Suppressor macrophage treated with lipopolysaccharide for 4 hours (primary cell): ENCODE data around the gene ACOX1.

Experiments
- DNase-seq: peaks from one replicate; pipeline ENCODE4 v3.0.0-alpha.2; 2020

The ACOX1 gene

DNA sequence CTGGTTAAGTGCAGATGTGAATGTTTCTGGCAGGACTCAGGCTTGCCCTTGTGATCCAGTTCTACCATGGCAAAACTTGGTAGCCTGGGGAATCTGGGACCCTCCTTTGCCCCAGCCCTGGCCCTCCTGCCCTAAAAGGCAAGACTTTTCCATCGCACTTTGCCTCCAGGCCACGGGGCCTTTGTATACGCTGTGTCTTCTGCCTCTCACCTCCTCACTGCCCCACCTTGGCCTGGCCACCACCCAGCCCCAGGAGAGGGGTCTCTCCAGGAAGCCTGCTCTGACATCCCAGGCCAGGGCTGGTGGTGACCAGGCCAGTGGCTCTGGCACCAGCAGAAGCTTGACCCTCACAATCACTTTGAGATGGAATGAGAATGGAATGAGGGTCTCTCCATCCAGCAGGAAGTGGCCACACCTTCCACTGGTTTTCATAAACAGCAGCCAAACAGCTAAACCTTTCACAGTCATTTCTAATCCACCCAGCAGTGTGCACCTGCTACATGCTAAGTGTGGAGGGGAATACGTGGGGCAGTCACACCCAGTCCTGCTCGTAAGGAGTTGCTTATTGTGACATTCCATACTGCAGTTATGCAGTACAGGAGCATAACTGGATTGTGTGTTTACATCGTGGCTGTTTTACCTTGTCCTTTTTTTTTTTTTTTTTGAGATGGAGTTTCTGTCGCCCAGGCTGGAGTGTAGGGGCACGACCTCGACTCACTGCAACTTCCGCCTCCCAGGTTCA lies 72.7 kb downstream of the ACOX1 start:
- no peak for DNase-seq

DNA sequence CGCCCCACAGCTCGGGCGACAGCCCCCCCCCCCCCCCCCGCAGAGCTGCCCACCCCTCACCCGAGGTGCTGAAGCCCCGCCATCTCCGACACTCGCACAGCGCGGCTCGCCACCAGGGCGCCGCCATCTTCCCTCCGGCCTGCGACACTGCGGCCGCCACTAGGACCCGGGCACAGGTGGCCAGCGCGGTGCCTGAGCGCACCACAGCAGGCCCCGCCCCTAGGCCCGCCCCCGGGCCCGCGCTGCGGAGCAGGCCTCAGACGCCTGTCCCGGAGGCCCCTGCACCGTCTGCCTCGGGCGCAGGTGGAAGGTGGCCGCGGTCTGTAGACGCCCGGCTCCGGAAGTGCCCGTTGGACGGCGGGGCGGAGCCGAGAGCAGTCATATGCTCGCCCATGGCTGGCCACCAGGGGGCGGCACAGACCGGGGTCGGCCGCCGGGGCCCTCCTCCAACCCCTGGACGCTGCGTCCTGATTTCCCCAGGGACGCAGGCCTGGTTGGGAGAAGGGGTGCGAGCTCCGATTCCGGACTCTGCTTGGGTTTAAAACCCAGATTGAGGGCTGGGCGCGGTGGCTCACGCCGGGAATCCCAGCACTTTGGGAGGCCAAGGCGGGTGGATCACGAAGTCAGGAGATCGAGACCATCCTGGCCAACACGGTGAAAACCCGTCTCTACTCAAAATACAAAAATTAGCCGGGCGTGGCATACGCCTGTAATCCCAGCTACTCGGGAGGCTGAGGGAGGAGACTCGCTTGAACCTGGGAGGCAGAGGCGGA lies 74.0 kb downstream of the ACOX1 start, which contains the start of gene MRPL38:
Gene MRPL38 (minus strand): TSS at position 136 of the 773 bp plus-strand sequence. CDS start 9 bp downstream, at position 127.
- DNase-seq: peak; percentile 92

GRCh38 chr17:75902406-75902805 lies 76.6 kb downstream of the ACOX1 start:
- DNase-seq: no peak

DNA sequence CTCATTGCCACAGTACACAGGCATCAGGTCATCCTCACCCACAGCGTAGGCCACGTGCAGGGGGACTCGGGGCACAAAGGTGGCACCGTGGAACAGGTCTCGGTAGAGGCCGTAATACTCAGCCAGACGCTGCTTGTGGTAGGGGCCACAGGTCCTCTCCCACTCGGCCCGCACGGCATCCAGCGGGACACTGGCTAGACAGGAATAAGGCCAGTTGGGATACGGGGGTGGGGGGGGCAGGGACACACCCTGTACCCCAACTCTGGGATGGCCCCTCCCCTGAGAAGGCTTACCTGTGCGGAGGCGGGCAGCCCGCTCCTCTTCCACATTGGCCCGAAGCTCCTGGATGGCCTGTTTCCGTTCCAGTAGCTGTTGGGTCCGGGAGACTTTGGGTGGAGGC lies 77.2 kb downstream of the ACOX1 start:
- no peak for DNase-seq

DNA sequence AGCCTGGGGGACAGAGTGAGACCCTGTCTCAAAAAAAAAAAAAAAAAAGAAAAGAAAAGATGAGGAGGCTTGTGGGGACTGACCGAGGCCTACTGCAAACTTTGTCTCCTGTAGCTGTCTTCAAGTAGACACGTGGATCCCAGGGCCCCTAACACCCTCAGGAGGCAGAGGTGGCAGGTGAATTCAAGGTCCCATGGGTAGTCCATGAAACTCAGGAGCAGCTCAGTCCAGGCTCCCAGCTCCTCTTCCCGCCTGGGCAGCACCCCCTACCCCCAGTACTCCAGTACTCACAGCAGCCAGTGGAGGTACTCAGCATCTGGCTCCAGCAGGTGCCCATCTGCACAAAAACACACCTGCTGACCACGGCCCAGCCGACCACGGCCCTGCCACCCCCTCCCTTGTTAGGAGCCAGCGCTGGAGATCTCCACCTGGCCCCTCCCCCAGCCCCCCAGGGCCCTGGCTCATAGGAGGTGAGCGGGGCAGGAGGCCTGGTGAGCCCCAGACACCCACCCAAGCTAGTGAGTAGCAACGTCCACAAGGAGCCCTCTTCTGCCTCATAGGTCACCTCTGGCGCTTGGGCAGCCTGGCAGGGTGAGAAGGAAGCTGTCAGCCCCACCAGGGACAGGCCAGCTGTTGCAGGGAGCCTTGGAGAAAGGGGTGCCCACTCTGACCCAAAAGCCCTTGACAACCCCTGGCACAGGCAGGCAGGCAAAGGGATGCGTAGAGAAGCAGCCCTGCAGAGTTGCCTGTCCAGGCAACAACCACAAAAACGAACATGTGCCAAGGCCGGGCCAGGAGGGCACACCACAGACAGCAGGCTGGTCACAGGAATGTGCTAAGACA lies 78.1 kb downstream of the ACOX1 start:
- DNase-seq: no peak

- DNase-seq: no peak
Observed at GRCh38 chr17:75899767-75900468, 79.0 kb downstream of the ACOX1 start.

- no peak for DNase-seq
Observed at GRCh38 chr17:75899353-75899752, 79.6 kb downstream of the ACOX1 start.

- no peak for DNase-seq
Observed at GRCh38 chr17:75898791-75899190, 80.2 kb downstream of the ACOX1 start.

GRCh38 chr17:75898065-75898464 lies 80.9 kb downstream of the ACOX1 start:
- no peak for DNase-seq

GRCh38 chr17:75897160-75898019 lies 81.6 kb downstream of the ACOX1 start:
- no peak for DNase-seq

DNA sequence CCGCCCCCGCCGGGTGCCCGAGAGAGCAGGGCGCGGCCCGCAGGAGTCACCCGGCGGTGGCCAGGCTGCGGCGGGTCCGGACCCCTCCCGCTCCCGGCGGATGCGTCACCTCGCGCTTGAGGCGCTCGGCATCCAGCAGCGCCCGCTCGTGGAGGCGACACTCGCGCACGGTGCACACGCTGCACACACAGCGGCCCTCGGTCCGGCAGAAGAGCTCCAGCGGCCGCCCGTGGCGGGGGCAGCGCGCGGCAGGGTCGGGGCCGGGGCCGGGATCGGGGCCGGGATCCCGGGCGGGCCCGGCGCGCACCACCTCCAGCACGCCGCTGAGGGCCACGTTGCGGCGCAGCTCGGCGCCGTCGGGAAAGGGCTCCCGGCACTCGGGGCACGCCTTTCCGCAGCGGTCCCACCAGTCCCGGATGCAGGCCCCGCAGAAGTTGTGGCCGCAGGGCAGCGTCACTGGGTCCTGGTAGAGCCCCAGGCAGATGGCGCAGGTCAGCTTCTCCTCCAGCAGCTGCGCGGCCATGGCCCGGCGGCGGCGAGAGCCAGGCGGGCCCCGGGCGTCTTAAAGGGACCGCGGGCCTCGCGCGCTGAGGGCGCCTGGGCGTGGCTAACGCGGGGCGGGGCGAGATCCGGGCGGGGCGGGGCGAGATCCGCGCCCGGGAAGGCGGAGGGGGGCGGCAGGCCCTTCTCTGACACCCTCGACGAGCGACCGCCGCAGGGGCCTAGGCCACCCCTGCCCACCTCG lies 82.4 kb downstream of the ACOX1 start, which contains the start of gene TRIM65:
Gene TRIM65 (minus strand): TSS at position 537 of the 745 bp plus-strand sequence. CDS start 14 bp downstream, at position 523.
- DNase-seq: peak; percentile 90

DNA sequence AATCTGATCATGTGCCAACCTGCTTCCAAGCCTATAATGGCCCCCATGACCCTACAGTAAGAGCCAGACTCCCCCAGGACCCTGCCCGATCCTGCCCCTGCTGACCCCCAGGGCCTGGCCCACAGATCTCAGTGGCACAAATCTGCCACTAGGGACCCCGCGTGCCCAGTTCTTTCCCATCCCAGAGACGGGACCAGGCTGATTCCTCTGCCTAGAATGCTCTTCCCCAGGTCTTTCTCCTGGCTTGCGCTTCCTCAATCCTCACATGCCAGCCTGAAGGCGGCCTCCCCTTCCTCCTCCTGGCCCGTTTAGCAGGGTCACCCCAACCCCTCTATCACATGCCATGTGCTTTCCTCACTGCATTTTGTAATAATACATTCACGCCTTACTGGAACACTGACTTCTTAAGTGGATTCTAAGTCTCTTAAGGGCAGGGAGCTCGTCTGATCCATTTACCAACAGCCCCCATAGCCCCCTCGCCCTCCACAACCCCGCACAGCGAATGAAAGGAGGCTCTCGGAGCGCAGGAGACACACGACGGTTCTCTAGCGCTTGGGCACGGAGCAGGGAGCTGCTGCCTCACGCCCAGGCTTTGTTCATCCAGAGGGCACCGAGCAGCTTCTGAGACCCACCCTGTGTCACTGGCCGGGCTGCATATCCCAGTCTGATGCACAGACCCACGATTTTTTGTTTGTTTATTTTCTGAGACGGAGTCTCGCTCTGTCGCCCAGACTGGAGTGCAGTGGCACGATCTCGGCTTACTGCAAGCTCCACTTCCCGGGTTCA lies 83.4 kb downstream of the ACOX1 start:
- peak; percentile 53 for DNase-seq

DNA sequence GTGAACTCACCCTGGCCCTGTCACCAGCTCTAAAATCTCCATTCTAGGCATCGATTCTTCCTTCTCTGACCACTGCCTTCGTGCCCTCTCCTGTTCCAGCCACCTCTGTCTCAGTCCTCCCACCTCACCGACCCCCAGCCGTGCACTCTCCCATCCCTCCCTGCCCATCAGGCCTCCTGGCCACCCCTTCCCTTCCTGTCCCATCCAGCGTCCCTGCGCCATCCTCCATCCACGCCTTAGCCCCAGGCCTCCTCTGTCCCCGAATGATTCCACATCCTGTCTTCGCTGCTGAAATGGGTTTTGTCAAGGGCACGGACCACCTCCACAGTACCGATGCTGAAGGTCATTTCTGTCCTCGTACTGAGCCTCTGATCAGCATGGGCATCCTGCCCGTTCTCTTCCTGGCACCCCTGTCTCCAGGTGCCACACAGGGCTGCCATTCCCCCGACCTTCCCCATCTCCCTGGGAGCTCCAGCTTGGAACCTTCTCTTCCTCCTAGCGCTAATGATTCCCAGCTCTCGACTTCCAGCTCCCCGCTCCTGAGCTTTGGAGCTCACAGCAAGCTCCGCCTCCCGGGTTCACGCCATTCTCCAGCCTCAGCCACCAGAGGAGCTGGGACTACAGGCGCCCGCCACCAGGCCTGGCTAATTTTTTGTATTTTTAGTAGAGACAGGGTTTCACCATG lies 84.8 kb downstream of the ACOX1 start:
- no peak for DNase-seq

GRCh38 chr17:75893305-75894048 lies 85.5 kb downstream of the ACOX1 start:
- DNase-seq: no peak

DNA sequence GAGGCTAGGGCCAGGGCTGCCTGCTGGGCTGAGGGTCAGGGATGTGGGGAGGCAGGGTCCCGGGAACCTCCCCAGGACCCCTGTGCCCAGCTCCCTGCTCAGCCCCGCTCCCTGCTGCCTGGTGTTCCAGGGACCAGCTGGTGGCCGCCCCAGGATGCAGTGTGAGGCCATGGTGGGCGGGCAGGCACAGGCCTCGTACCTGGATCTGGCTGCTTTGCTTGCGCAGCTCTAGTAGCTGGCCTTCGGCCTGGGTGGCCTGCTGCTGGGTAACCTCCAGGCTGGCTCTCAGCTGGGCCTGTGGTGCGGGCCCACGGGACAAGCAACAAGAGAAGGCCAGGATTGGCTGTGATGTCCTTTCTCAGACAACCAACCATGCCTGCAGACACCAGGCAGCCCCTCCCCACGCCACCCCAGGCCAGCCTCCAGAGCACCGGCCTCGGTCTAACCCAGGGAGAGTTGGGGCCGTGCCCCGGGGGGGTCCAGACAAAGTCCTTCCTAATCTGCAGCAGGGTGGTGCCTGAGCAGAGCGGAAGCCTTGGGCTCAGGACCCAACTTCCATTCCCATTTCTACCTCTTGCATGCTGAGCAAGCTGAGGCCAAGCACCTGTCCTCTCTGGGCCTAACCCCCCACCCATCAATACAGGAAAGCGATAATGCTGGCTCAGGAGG lies 86.3 kb downstream of the ACOX1 start:
- DNase-seq: no peak

GRCh38 chr17:75891605-75892555 lies 87.1 kb downstream of the ACOX1 start:
- DNase-seq: no peak
